ENCODE measurements around the gene LCN1. TPM values are rescaled to one million over a fixed set of nuclear protein-coding genes. Genes with fewer than 3 reads are reported as not detected.

Gene LCN1
- total and polyA plus RNA-seq, 2 experiments from 2014 or later, result 0.27 TPM; not detected in 1

- no peak for TF ChIP-seq CTCF (conservative IDR thresholded peaks at IDR 0.05; ENCODE audit: low read depth in 2 of 2)
- TF ChIP-seq CREB1 (CRISPR knock-in tag; IDR thresholded peaks at IDR 0.05; ENCODE audit: low read depth), result no peak
- no peak for TF ChIP-seq ZNF114 (CRISPR knock-in tag; IDR thresholded peaks at IDR 0.05)
- TF ChIP-seq EZH2 (IDR thresholded peaks at IDR 0.05; ENCODE audit: low read depth, unreplicated experiment), result no peak
- TF ChIP-seq EZH2phosphoT487 (IDR thresholded peaks at IDR 0.05; ENCODE audit: unreplicated experiment), result no peak
These were observed 11.8 kb upstream of the LCN1 start (continued) for GRCh38 chr9:135509458-135509857.

GRCh38 chr9:135512241-135512603, 9.0 kb upstream of the LCN1 start:
- 0 out of 3 replicates have a peak, but pooled peaks cover under 1% of the 10 kb centered on the region for H3K4me1 Mint-ChIP-seq

More at GRCh38 chr9:135512241-135512603, 9.0 kb upstream of the LCN1 start:
- ATAC-seq (no peak), DNase-seq (ENCODE audit: low spot score) (no peak)
- no peaks in the 10 kb centered on the region for H3K9me2 ChIP-seq (ENCODE audit: insufficient read depth)
- H3K27me3 ChIP-seq (ENCODE audit: insufficient read depth), result no peaks in the 10 kb centered on the region
- TF ChIP-seq ETS1 (IDR thresholded peaks at IDR 0.05), result no peak
- TF ChIP-seq ZNF114 (CRISPR knock-in tag; IDR thresholded peaks at IDR 0.05), result no peak
- no peak for TF ChIP-seq ZNF331 (CRISPR knock-in tag; IDR thresholded peaks at IDR 0.05; ENCODE audit: low read depth)
- TF ChIP-seq EZH2 (IDR thresholded peaks at IDR 0.05; ENCODE audit: low read depth, unreplicated experiment), result no peak
- no peak for TF ChIP-seq POLR2AphosphoS5 (IDR thresholded peaks at IDR 0.05; ENCODE audit: low read depth)
- no peak for TF ChIP-seq ZNF462 (CRISPR knock-in tag; IDR thresholded peaks at IDR 0.05)
- no peak for TF ChIP-seq STAT1 (IDR thresholded peaks at IDR 0.05; ENCODE audit: unreplicated experiment)
- no peak for TF ChIP-seq CREB1 (CRISPR knock-in tag; IDR thresholded peaks at IDR 0.05; ENCODE audit: low read depth)
- no peaks in the 10 kb centered on the region for H4K20me1 ChIP-seq (replicated peaks; ENCODE audit: insufficient read depth)
- H3K36me3 Mint-ChIP-seq (ENCODE audit: low read depth), result no peaks in the 10 kb centered on the region
- no peak overlapping the region for H3K27ac ChIP-seq (ENCODE audit: low read depth)
- H3K27ac Mint-ChIP-seq, result peak overlapping the region; percentile 33
- no peaks in the 10 kb centered on the region for H3K4me1 ChIP-seq (ENCODE audit: insufficient read depth)
- H3K4me3 Mint-ChIP-seq, result no peak overlapping the region
- H3K36me3 ChIP-seq (ENCODE audit: insufficient read depth), result no peaks in the 10 kb centered on the region
- no peaks in the 10 kb centered on the region for H3F3A ChIP-seq (replicated peaks; ENCODE audit: low read depth)
- no peak overlapping the region for H2AFZ ChIP-seq
- H3K79me2 ChIP-seq (replicated peaks; ENCODE audit: insufficient read depth), result no peaks in the 10 kb centered on the region
- no peak overlapping the region for H3K4me3 ChIP-seq
- H3K4me2 ChIP-seq, result no peak overlapping the region
- H3K27me3 Mint-ChIP-seq (ENCODE audit: insufficient read depth, low read depth, poor library complexity), result peaks cover 5% of the 10 kb centered on the region
- H3K9me3 Mint-ChIP-seq, result no peaks in the 10 kb centered on the region; the same call in 2 of the 3 replicates

All from GM23338 (cell line).